HG03521 (cell line): ENCODE results near the gene DENND11.
A peak's percentile ranks its signal among the peaks of the same experiment; 100 is the strongest.

ENCODE experiments used
- ATAC-seq: cut with Tn5 transposase; IDR thresholded peaks from one replicate; pipeline ENCODE4 v1.9.1; 2021; ENCODE audit warnings: mild to moderate bottlenecking, moderate library complexity; ENCODE audit not compliant: unreplicated experiment

Gene DENND11

GRCh38 chr7:141702047-141702567 is at the start of gene DENND11:
Gene DENND11, minus strand, starts transcription at chr7:141702166. Its CDS starts 13 bp downstream, at chr7:141702153.
- ATAC-seq, result peak; percentile 58

GRCh38 chr7:141748396-141748795 is 46.4 kb upstream of the DENND11 start:
- ATAC-seq, result no peak

- no peak for ATAC-seq
These were observed 42.2 kb upstream of the DENND11 start for GRCh38 chr7:141744131-141744530.

GRCh38 chr7:141742229-141742628 is 40.3 kb upstream of the DENND11 start:
- ATAC-seq, result no peak

GRCh38 chr7:141739250-141739649 is 37.3 kb upstream of the DENND11 start:
- no peak for ATAC-seq

- ATAC-seq, result no peak
These were observed 36.6 kb upstream of the DENND11 start for GRCh38 chr7:141738592-141739013.

- peak; percentile 85 for ATAC-seq
These were observed 36.0 kb upstream of the DENND11 start, which contains the start of gene SSBP1 for GRCh38 chr7:141737836-141738591. Gene SSBP1, plus strand, starts transcription at chr7:141738358. Its CDS starts 809 bp downstream, at chr7:141739167.

GRCh38 chr7:141737118-141737835 is 35.3 kb upstream of the DENND11 start:
- ATAC-seq, result no peak

GRCh38 chr7:141731476-141732149 is 29.6 kb upstream of the DENND11 start:
- ATAC-seq, result no peak

GRCh38 chr7:141729020-141729419 is 27.1 kb upstream of the DENND11 start:
- no peak for ATAC-seq

GRCh38 chr7:141722529-141722928 is 20.6 kb upstream of the DENND11 start:
- ATAC-seq, result no peak

- ATAC-seq, result no peak
These were observed 15.5 kb upstream of the DENND11 start for GRCh38 chr7:141717450-141717849.

GRCh38 chr7:141715794-141716689 is 14.1 kb upstream of the DENND11 start:
- no peak for ATAC-seq

- no peak for ATAC-seq
These were observed 13.1 kb upstream of the DENND11 start for GRCh38 chr7:141715018-141715417.

- ATAC-seq, result no peak
These were observed 12.6 kb upstream of the DENND11 start for GRCh38 chr7:141714571-141714970.

- no peak for ATAC-seq
These were observed 11.9 kb upstream of the DENND11 start for GRCh38 chr7:141713890-141714289.

- no peak for ATAC-seq
These were observed 10.8 kb upstream of the DENND11 start for GRCh38 chr7:141712603-141713255.

- no peak for ATAC-seq
These were observed 8.3 kb upstream of the DENND11 start for GRCh38 chr7:141710301-141710700.

- ATAC-seq, result no peak
These were observed 7.8 kb upstream of the DENND11 start for GRCh38 chr7:141709749-141710148.

GRCh38 chr7:141709318-141709717 is 7.4 kb upstream of the DENND11 start:
- ATAC-seq, result no peak
